ENCODE measurements around the gene PON1.

PON1 gene

DNA sequence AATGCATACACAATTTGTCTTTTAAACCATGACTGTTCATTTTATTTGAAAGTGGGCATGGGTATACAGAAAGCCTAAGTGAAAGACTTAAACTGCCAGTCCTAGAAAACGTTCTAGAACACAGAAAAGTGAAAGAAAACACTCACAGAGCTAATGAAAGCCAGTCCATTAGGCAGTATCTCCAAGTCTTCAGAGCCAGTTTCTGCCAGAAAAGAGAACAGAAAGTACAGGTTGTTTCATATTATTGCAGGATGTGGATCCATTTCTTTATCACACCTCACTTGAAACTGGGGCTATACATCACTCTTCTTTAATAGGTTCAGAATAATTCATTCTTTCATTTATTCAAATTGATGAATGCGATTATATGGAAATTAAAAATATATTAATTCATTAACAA is 7.7 kb downstream of the PON1 start:
- no peak for DNase-seq

DNA sequence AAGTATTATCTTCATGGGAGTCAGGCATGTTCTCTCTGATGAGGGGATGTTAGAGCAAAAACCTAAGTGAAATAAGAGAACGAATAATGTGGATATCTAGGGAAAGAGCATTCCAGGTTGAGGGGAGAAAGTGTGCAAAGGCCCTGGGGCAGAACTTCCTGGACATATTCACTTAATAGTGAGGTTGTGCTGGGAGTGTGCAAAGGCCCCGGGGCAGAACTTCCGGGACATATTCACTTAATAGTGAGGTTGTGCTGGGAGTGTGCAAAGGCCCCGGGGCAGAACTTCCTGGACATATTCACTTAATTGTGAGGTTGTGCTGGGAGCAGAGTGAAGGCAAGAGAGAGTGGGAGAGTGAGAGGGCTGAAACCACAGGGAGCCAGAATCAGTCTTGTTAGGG is 11.8 kb downstream of the PON1 start:
- DNase-seq: no peak

DNA sequence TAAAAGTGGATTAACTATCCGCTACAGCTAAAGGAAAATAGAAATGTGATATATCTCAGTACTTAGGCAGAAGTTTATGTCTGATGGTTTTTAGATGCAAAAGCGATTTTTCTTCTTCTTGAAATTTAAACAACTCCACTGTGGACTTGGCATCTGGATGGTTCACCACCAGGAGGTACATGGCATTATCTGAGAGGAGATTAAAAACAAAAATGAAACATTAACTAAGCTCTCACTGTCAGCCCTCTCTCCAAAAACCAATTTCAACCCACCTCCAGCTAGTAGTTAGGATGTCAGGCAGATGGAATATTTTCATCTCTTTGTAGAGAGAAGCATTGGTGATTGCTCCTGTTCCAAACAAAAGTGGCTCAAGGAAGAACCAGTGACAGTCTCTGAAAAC is 12.9 kb downstream of the PON1 start:
- DNase-seq: no peak

DNA sequence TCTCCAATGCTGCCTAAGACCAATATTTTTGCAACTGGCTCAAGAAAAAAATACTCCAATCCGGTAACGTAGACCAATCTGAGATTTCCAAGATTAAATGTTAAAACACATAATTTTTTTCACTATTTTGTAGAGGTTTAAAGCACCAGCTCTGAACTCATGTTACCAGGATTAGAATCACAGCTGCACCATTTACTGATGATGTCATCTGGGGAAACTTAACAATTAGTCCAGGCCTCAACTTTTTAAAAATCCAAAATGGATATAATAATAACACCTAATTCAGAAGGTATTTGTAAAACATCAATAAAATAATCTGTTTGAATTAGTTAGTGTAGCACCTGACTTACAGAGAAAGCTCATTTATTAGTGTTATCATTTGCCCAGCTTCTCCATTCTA is 14.4 kb downstream of the PON1 start:
- DNase-seq: no peak

DNA sequence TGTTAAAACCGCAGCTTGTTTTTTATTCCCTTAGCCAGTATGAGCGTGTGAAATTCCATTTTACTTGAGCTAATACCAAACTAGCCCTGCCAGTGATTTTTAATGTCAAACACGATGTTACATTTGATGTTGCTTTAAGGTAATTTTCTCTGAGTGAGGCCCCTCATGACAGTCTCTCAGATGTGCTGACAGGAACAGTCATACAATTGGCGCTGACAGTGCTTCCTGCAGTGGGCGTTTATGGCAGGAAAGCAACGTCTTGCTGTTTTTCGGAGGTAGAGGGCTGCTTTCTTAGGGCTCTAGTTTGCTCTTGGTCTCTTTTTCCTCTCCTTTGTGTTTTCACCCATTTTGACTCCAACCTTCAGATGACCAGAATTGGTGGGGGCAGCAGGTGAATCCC is 19.3 kb downstream of the PON1 start:
- DNase-seq: no peak

DNA sequence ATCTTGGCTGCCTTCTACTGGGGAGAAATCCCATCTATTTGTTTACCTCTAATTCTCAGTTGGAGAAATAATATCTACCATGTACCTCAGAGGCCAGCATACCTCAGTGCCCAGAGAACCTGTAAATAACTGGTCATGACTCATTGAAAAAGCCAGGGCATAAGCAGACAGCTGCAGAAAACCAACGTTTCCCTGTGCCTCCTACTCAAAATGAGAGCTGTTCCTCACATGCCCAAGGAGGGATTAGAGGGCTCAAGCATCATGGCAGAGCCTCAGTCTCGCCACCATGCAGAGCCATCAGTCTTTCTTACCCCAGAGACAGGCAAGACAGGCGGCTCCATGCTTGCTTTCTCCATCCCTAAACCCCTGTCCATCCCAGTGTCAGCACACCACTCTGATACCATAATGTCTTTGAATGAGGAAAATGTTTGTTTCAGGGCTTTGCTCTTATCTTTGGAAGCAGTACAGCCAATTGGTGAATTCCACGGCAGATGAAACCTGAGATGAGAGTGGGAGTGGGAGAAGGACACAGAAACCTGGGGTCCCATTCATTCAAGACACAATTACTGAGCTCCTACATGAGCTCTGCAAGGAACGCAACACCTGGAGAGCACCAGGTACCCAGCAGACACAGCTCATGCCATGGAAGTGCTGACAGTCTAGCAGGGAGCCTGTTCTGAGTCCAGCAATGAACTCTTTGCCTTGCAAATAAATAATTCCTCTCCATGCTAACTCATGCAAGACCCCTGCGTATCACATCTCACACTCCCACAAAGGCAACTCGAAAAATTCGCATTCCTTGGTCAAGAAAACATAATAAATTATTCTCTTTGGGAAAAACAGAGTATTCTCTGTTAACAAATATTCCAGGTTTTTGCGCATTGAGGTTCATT is 21.1 kb downstream of the PON1 start:
- DNase-seq: no peak

DNA sequence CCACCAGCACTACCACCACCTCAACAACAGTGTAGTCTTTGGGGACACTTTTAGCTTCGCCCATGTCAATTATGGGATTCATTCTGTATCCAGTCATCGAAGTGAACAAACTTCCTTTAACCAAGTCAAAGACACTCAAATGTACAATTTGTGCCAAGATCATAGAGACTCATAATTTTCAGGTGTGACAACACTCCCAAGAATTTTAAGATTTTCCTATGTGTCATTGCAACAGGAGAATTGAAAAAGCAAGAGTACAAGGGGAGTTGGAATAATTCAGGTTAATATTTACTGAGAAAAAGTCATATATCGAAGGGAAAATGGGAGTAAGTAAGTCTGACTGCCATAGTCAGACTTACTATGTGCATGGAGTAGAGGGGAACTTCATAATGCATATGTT is 26.2 kb downstream of the PON1 start:
- no peak for DNase-seq

DNA sequence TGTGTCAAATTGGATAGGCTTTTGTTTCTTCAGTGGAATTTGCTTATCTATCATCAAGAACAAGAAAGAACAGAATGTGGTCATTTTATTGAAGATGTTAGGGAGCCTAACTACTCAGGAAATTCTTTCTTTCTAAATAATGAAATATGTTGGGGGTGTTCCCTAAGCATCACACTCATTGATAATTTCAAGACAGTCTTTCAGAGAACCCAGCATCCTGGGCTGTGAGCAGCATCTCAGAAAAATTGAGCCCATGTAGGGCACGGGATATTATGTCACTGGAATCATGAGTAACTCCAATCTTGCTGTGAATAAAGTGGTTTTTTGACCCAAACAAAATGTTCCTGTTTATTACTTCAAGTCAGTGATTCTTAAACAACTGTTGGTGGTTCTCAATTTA is 27.3 kb downstream of the PON1 start:
- no peak for DNase-seq

DNA sequence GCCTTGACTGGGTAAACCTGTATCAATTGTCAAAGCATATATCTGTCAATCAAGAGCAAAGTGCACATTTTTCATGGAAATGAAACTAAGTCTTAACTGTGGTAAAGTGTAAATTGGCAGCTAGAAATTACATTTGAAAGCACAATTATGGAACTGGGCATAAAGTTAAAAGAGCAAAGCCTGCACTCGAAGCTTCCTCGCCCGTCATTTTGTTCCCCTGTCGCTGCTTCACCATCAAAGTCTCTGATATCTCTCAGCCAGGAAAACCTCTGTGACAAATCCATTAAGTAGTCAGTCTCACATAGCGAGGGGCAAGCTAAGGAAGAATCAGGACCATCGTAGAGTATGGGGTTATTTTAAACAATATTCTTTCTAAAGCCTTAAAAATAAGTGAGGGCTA is 27.9 kb downstream of the PON1 start:
- DNase-seq: no peak

DNA sequence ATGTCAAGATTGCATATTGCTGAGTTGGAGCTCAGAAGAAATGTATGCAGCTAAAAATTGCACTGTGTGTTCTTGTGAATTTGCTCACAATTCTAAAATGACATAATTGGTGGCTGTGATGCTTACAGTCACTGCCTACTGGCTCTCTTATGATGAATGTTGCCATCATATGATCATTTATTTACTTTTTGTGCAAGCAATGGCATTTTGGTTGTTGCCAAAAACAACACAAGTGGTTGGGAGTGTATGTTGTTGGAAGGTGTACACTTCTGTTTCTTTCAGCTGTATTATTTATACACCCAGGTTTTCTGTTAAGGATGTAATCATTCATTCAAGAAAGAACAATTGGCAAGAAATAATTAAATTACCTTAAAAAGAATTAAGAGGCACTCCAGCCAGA is 28.9 kb downstream of the PON1 start:
- DNase-seq: peak in 1 of 2 experiments; percentile 15

DNA sequence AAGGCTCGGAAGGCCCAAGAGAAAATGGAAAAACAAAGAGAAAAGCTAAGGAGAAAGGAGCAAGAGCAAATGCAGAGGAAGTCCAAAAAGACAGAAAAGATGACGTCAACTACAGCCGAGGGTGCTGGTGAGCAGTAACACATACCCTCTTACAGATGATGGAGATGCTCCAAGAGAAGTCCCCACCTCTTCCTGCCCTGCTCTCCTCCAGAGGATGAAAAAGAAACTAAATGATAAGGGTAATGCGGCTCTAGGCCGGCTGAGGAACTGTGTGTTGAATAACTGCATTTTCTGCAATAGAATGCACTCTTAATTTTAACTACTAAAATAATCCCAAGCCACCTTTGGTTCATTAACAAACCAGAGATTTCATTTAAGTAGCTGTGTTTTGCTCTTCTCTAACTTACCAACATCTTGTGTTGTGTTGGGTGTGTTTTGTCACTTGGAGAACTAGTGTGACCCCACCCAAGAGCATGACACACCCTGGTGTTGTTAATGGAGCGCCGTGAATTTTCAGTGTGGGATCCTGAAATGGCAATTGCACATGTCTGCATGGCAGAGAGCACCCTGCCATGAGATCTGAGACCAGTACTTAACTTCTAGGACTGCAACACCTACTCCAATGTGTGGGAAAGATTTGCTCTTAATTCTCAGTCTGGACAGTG is 34.0 kb downstream of the PON1 start:
- no peak for DNase-seq

DNA sequence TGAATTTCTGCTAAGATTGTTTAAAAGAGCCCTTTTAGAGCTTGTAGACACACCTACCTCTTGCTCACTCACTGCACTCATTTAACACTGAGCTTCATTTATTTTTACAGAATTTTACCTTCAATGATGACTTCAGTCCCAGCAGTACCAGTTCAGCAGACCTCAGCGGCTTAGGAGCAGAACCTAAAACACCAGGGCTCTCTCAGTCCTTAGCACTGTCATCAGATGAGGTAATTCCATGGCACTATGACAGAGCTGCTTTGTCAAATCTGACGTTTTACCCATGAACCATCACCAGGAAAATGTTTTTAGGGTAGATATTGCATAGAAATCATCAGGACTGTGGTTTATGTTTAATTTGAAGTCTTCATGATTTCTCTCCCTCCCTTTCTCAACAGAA is 38.2 kb downstream of the PON1 start:
- DNase-seq: no peak

DNA sequence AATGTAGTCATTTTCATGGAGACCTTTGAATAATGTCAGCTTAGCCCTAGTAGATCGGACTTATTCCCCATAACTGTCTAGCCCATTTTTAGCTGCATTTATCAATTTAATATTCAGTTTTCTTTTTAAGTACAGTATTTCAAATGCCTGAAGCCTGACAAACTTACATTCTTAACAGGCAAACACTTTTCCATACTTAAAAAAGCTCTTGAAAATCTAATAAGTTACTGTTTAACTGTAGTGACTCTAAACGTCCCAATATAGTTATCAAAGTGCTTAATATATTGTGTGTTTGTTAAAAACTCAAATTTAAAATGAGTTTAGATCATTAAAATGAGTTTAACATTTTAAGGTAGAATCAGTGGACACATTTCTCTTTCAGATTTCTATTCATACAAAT is 44.9 kb downstream of the PON1 start:
- no peak for DNase-seq

DNA sequence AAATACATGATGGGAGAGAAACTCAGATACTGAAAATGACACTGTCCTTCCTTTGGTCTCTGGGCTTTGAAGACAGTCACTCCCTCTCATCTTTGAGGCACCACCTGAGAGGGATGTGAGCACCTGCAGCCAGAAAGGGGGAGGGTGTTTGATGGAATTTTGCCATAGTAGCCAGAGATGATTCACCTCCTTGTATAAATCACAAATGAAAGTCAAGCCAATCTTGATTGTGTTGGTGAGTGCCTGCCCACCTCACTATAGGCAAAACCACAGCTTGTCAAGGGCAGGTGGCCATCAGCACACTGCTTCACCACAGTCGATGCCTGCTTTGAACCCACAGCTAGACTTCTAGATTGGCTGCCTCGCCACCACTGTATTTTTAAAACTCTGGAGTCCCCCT is 48.2 kb downstream of the PON1 start:
- DNase-seq: no peak

DNA sequence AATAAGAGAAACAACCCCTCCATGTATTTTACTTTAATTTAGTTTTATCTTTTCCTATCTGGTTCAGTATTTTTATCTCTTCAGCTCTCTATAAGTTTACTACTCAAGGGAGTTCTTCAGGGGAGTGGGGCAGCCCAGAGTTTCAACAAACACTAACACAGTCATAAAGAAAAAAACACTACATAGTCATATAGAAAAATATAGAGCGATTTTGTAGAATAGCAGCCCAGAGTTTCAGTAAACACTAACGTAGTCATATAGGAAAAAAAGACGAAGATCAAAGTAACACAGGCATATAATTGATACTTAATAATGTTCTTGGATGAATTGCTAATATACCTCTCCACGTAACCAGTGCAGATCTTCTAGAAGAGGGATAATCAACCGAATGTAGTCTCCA is 54.7 kb downstream of the PON1 start:
- no peak for DNase-seq

DNA sequence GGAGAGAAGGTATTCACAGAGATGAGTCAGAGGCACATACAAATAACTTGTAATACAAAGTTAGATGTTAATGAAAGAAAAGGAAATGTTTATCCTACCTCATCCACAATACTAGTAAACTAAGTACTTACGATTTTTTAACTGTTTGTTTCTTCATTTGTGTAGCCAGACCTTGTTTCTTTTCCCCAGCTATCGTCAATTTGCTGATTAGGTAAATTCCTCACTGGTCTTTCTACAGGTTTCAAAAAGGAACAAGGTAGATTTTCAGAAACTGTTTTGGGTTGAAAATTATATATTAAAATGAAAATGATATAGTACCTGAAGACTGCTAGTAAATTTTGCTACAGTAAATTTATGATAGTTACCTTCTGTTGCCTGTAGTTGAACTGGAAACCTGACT is 56.6 kb downstream of the PON1 start:
- DNase-seq: no peak

DNA sequence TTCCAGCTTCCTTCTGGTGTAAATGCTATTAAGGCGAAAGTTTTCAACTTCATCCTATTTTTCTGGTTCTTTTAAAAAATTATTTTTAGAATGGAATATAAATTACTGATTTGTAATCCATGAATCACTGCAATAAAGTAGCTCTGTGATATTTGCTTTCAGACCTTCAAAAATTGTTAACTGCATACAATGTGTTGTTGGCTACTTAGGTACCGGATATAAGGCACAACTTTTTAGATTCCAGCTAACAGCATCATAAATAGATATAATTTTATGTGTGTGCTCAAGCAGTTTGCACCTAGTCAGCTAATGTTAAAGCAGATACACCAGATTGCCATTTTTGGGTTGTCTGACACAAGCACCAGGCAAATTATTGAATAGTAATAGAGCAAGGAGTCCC is 58.7 kb downstream of the PON1 start:
- no peak for DNase-seq

DNA sequence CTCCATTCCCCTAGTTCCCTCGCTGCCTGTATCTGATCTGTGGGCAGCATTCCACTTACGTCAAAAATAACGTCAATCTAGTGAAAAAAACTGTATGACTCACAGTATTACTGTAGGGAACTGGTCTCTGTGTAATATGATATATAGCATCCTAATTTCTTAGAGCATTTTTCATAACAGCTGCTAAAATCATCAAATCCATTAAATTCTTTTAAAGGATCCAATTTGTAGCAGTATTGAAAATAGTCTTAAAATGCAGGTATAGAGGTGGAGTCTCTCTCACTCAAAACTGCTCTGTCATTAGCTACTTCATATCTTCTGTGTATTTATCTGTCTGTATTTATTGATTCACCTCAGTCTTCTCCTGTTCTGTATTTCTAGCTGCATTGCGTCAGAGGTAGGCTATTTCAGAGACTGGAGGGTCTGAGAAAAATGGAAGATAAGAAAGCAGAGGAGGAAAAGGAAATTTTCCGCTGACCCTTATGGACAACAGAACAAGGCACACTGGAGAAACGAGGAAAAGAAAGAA is 59.9 kb downstream of the PON1 start:
- DNase-seq: no peak

DNA sequence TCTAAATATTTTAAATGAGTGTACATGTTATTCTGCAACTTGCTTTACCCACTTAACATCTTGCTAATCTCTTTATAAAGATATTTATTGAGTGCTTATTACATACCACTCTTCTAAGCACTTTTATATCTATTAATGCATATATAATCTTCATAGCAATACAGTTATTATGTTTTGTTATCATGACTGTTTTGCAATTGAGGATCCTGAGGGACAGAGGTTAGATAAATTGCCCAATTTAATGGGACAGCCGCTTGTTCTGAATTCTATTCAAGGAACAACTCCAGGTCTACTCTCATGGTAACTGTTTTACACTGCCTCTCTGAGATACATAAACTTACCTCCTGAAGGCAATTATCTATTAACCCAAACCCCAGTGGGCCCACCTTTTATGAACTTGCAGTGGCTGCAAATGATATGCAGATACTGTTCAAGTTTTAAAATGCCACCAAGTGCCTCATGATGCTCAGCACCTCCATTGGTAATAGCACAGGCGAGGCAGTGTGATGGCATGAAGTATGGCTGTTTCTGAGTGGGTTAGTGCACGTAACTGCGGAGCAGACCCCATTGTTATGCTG is 60.5 kb downstream of the PON1 start:
- no peak for DNase-seq

DNA sequence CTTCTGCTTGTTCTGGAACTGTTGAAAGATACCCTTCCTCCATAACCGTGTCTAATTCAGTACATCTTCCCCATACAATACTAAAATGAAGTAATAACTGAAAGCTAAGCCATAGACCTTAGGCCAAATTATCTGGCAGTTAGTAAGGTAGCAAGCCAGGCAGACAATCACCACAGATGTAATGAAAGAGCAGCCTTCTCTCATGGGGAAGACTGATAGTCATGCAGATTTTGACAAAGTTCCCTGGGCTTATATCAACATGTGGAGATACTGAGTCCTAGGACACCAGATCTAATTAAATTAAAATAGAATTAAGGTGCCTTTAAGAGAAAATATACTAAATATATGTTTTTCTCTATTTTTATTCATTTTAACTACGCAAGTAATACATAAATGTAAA is 61.5 kb downstream of the PON1 start:
- no peak for DNase-seq

DNA sequence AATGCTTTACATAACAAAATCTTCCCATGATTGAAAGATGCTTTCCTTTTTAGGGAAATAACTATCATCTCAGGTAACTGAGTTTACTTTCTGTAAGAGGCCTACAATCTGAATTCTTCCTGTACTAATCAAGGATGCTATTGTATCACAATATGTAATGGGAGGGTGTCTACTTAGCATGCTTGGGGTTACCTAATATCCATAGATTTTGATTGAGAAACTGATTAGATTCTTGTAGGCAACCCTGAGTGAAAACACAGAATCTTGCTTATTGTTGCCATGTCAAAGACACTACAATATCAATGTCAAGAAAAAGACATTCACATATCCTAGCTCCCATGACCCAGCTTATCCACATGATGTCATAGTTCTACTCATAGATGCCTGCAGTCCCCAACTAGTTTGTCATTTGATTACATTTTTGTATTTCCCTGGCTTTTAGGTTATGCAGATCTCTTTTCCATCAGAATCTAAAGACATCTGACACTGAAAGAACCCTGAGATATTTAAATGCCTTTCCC is 62.4 kb downstream of the PON1 start:
- no peak for DNase-seq

DNA sequence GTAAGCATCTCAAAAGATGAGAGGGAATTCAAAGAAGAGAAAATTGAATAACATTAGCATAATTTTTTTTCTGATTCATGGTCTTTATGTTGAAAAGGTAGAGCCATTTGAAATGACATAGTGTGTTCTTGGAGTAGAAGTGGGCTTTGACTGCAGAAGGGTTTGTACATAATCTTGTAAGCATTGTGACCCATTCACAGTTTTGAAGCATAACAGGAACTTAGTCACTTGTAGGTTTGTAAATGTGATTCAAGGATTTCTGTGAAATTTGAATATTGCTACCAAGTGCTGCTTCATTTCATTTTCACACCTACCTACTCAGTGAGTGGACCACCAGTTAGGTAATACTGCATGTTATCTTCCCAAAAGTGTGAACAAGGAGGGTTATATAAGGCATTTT is 68.6 kb downstream of the PON1 start:
- no peak for DNase-seq

DNA sequence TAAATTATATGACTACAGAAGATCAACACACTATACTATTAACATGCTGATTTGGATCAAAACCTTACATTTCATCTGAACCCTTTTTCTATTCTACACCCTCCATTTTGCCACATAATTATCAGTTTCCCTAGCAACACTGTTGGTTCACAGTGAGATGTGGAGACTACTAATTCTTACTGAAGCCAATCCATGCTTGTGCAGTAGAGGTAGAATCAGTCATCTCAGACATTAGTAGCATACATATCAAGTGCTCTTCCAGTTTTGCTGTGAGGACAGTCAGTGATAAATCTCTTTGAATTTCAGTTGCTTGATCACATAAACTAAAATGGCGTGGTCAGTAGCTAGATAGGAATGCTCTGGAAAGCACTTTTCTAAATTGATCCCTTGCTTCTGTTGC is 70.3 kb downstream of the PON1 start:
- no peak for DNase-seq

DNA sequence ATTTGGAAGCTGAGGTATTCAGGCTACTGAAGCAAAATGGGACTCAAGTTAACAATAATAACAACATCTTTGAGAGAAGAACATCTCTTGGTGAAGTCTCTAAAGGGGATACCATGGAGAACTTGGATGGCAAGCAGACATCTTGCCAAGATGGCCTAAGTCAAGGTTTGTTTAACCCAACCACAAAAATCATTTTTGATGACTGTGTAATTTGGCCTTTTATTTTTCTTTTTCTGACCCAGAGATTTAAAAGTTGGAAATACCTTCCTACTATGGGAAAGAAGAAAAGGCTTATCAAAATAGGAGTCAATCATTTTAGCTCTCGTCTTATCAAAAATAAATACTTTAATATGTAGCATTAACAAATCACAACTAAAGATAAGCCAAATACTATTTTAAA is 72.4 kb downstream of the PON1 start:
- no peak for DNase-seq
